NOMO-1 treated with DMSO at 0.1 percent for 48 hours (cell line): ENCODE results near the gene METTL5.

Experiments
- DNase-seq: peaks from one replicate; lab custom pipeline; 2025; ENCODE audit not compliant: unreplicated experiment; lab: John Stamatoyannopoulos, UW

Gene METTL5

GRCh38 chr2:169782513-169782912 lies 42.2 kb downstream of the METTL5 start:
- no peak for DNase-seq

GRCh38 chr2:169781249-169782013 lies 43.3 kb downstream of the METTL5 start:
- DNase-seq, result no peak

GRCh38 chr2:169778446-169778845 lies 46.3 kb downstream of the METTL5 start:
- DNase-seq, result no peak

- DNase-seq, result no peak
These were observed 48.4 kb downstream of the METTL5 start for GRCh38 chr2:169776252-169776761.

- no peak for DNase-seq
These were observed 48.9 kb downstream of the METTL5 start for GRCh38 chr2:169775765-169776164.

GRCh38 chr2:169775354-169775753 lies 49.4 kb downstream of the METTL5 start:
- no peak for DNase-seq

- DNase-seq, result no peak
These were observed 52.1 kb downstream of the METTL5 start for GRCh38 chr2:169772651-169773050.

GRCh38 chr2:169771612-169772011 lies 53.1 kb downstream of the METTL5 start:
- DNase-seq, result no peak

- peak; percentile 54 for DNase-seq
These were observed 53.7 kb downstream of the METTL5 start for GRCh38 chr2:169771021-169771420.

GRCh38 chr2:169768262-169768995 lies 56.3 kb downstream of the METTL5 start:
- DNase-seq, result no peak

GRCh38 chr2:169767243-169767888 lies 57.3 kb downstream of the METTL5 start:
- DNase-seq, result peak; percentile 32

GRCh38 chr2:169765523-169765922 lies 59.2 kb downstream of the METTL5 start:
- DNase-seq, result no peak

- DNase-seq, result no peak
These were observed 62.8 kb downstream of the METTL5 start for GRCh38 chr2:169761970-169762292.
